ENCODE results near the gene DHRSX.
"Not testable (repeated sequence)": the region's sequence is repeated elsewhere in the genome, so short reads cannot be mapped to it uniquely, and the experiment has no call there.

- TF ChIP-seq, protein P1, sequence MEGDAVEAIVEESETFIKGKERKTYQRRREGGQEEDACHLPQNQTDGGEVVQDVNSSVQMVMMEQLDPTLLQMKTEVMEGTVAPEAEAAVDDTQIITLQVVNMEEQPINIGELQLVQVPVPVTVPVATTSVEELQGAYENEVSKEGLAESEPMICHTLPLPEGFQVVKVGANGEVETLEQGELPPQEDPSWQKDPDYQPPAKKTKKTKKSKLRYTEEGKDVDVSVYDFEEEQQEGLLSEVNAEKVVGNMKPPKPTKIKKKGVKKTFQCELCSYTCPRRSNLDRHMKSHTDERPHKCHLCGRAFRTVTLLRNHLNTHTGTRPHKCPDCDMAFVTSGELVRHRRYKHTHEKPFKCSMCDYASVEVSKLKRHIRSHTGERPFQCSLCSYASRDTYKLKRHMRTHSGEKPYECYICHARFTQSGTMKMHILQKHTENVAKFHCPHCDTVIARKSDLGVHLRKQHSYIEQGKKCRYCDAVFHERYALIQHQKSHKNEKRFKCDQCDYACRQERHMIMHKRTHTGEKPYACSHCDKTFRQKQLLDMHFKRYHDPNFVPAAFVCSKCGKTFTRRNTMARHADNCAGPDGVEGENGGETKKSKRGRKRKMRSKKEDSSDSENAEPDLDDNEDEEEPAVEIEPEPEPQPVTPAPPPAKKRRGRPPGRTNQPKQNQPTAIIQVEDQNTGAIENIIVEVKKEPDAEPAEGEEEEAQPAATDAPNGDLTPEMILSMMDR (IDR thresholded peaks at IDR 0.05; ENCODE audit: insufficient read depth, low read length, poor library complexity, severe bottlenecking): not testable (repeated sequence)
- not testable (repeated sequence) for TF ChIP-seq EZH2phosphoT487 (conservative IDR thresholded peaks at IDR 0.05; ENCODE audit: low read length)
These were observed 30.9 kb downstream of the DHRSX start for GRCh38 chrX:2469852-2470251.

All from SU-DHL-6 (cell line).